ENCODE measurements around the gene LTB4R2.

- TF ChIP-seq POLR2AphosphoS5 (IDR thresholded peaks at IDR 0.05; ENCODE audit: low read depth, low read length) (no peak), TAF1 (IDR thresholded peaks at IDR 0.05; ENCODE audit: low read depth, low read length) (no peak)
Observed at GRCh38 chr14:24274101-24274543, 35.8 kb upstream of the LTB4R2 start.

Data from GM12891 (cell line).